WTC11 (cell line): ENCODE measurements around the gene TTC21A.

Experiments used
- ATF3 ChIP-seq: sonication (generic); formaldehyde crosslinking; conservative IDR thresholded peaks from 2 replicates; pipeline ENCODE4 v1.8.1; 2022; ENCODE audit warnings: mild to moderate bottlenecking, missing genetic modification reagents
- CTCF ChIP-seq: fragments of 200-600 bp; IDR thresholded peaks from 2 replicates; pipeline ENCODE4 v1.8.0; 2022; ENCODE audit warnings: antibody characterized with exemption
- E2F4 ChIP-seq: sonication (generic); formaldehyde crosslinking; IDR thresholded peaks from 2 replicates; pipeline ENCODE4 v1.8.1; 2022; ENCODE audit warnings: low read depth, mild to moderate bottlenecking, moderate library complexity, missing genetic modification reagents, borderline replicate concordance
- MAX ChIP-seq: sonication (generic); formaldehyde crosslinking; IDR thresholded peaks from 2 replicates; pipeline ENCODE4 v1.8.0; 2022; ENCODE audit warnings: mild to moderate bottlenecking, missing genetic modification reagents
- PRDM15 ChIP-seq: sonication (generic); formaldehyde crosslinking; IDR thresholded peaks from 2 replicates; pipeline ENCODE4 v1.8.0; 2022; ENCODE audit warnings: missing genetic modification reagents
- PREB ChIP-seq: sonication (generic); formaldehyde crosslinking; IDR thresholded peaks from 2 replicates; pipeline ENCODE4 v1.8.1; 2022; ENCODE audit warnings: mild to moderate bottlenecking, missing genetic modification reagents, moderate library complexity, borderline replicate concordance

- TF ChIP-seq CTCF (no peak), PREB (CRISPR knock-in tag) (no peak), MAX (CRISPR knock-in tag) (no peak), PRDM15 (CRISPR knock-in tag) (no peak), E2F4 (no peak), ATF3 (CRISPR knock-in tag) (no peak)
Observed at GRCh38 chr3:39185959-39186691, 78.6 kb downstream of the TTC21A start.
